Right renal pelvis (tissue), 4 donors: ENCODE results near the gene WDFY3. TPM values are rescaled to one million over a fixed set of nuclear protein-coding genes. Genes with fewer than 3 reads are reported as not detected.

ENCODE experiments used
- DNase-seq, 4 donors: peaks; one replicate each; pipeline ENCODE4 v3.0.0-alpha.2; 2013; ENCODE audit warnings: low read depth in 4 of 4, low spot score in 3 of 4, missing footprints in 1 of 4
- polyA plus RNA-seq, 4 donors: library from polyadenylated mRNA; unstranded; fragments of 120-200 nt; gene quantifications; one replicate each; pipeline ENCODE4 v1.2.1, GENCODE V29; 2013; ENCODE audit not compliant: insufficient read length in 4 of 4

The WDFY3 gene
- polyA plus RNA-seq, 4 donors = 46.3 to 53.4 (median 48.4) TPM

- DNase-seq = no peak
These were observed 163.4 kb downstream of the WDFY3 start for GRCh38 chr4:84803116-84803515.

DNA sequence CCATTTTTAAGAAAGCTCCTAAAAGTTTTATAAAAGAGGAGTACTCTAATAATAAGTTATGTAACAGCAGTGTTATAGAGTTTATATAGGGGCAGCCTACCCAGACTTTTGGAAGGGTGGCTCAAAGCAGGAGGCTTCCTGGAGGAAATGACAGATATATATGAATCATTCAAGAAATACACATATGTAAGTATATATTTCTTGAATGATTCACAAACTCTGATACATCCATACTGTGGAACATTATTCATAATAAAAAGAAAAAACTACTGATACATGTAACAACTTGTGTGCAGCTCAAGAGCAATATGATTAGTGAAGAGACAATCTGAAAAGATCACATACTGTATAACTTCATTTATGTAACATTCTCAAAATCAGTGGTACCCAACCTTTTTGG lies 166.2 kb downstream of the WDFY3 start:
- DNase-seq = no peak

DNA sequence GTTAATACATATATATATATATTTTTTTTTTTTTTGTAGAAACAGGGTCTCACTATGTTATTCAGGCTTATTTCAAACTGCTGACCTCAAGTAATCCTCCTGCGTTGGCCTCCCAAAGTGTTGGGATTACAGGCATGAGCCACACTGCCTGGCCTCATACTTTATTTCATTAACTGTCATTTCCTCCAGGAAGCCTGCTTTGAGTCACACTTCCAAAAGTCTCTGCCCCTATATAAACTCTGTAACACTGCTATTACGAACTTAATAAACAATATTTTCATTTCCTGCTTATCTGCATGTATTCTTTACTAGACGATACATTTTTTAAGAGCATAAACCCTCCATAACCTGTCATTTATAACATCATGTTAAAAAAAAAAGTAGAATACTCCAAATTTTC lies 167.2 kb downstream of the WDFY3 start:
- DNase-seq = no peak

- no peak for DNase-seq
These were observed 170.1 kb downstream of the WDFY3 start for GRCh38 chr4:84796394-84796793.

GRCh38 chr4:84792366-84793301 lies 173.9 kb downstream of the WDFY3 start:
- no peak for DNase-seq

DNA sequence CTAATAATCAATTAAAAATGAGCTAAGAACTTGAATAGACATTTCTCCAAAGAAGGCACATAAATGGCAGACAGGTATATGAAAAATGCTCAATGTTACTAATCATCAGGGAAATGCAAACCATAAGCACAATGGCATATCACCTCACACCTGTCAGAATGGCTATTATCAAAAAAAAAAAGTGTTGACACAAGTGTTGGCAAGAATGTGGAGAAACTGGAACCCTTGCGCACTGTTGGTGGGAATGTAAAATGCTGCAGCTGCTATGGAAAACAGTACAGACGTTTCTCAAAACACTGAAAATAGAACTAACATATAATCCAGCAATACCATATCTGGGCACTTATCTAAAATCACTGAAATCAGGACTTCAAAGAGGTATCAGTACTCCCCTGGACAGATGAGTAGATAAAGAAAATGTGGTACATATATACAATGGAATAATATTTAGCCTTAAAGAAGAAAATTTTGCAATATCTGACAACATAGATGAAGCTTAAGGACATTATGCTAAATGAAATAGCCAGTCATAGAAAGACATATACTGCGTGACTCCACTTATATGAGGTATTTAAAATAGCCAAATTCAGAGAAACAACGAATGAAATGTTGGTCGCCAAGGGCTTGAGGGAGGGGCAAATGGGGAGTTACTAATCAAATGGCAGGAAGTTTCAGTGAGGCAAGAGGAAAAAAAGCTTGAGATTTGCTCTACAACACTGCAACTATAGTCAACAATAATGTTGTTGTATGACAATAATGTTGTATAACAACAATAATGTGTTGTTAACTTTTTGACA lies 175.5 kb downstream of the WDFY3 start:
- DNase-seq = no peak

GRCh38 chr4:84786478-84786877 lies 180.0 kb downstream of the WDFY3 start:
- DNase-seq = no peak

- DNase-seq = no peak
These were observed 184.0 kb downstream of the WDFY3 start for GRCh38 chr4:84782517-84782916.

DNA sequence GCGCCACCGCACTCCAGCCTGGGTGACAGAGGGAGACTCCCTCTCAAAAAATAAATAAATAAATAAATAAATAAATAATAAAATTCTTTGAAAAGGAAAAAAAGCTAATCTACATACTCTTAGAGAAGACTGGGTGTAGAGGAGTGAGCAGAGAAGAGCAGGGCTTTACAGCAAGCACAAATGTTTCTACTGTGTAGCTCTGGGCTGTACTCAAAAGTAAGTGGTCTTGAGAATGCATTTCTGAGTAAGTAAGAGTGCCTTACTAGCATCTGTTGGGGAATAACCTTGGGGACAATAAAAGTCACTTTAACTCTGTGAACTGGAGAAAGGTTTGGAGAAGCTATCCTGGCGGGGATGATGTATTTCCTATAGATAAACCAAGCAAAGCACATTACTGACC lies 185.8 kb downstream of the WDFY3 start:
- DNase-seq = no peak

GRCh38 chr4:84778041-84778440 lies 188.4 kb downstream of the WDFY3 start:
- DNase-seq = no peak

GRCh38 chr4:84767168-84767567 lies 199.3 kb downstream of the WDFY3 start:
- DNase-seq = no peak

- no peak for DNase-seq
These were observed 213.0 kb downstream of the WDFY3 start for GRCh38 chr4:84753321-84753972.

- DNase-seq = no peak
These were observed 214.8 kb downstream of the WDFY3 start for GRCh38 chr4:84751707-84752106.

DNA sequence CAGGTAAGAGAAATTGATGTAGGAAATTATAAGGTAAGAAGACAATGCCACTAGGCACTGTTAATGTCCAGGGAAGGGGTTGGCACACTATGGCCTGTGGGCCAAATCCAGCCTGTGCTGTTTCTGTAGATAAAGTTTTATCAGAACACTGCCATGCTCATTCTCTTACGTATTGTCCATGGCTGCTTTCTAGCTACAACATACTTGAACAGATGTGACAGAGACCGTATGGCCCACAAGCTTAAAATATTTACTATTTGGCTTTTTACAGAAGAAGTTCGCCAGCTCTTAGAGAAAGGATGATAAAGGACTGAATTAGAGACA lies 215.6 kb downstream of the WDFY3 start:
- no peak for DNase-seq

GRCh38 chr4:84750260-84750959 lies 216.1 kb downstream of the WDFY3 start:
- DNase-seq = peak in 2 of 4 donors; percentile 25 to 27

- DNase-seq = peak in 3 of 4 donors; percentile 20 to 55 (median 36)
These were observed 226.4 kb downstream of the WDFY3 start for GRCh38 chr4:84740057-84740456.

DNA sequence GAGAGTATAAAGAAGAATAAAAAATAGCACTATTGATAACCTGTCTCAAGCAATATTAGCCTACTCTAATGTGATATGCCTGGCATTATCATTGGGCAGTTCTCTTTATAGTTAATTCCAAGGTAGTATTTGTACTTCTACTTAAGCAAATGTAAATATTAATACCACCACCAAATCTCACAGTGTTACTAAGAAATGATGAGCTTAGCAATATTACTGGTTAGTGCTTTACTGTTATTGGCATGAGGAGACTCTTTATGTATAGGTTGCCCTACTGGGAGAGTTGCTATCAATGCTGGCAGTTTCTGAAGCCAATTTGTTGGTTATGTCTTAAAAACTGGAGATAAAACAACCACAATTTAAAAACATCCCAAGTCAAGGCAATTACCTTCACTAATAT lies 227.9 kb downstream of the WDFY3 start:
- DNase-seq = no peak

GRCh38 chr4:84737656-84738055 lies 228.8 kb downstream of the WDFY3 start:
- DNase-seq = no peak

DNA sequence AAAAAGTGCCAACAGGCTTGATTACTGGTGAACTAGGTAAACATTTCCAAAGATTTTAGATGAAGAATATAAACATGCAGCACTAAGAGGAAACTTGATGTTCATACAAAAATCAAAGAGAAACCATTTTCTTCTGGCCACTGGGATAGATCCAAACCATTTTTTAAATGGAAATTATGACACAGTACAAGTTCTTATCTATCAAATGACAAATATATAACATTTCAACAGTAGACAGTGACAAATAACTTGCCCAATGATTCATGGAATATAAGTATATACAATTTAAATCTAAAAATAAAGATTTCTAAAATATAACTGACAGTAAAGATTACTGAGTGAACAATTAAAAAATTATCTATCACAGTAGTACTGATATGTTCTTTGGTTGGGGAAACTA lies 232.5 kb downstream of the WDFY3 start:
- DNase-seq = no peak

DNA sequence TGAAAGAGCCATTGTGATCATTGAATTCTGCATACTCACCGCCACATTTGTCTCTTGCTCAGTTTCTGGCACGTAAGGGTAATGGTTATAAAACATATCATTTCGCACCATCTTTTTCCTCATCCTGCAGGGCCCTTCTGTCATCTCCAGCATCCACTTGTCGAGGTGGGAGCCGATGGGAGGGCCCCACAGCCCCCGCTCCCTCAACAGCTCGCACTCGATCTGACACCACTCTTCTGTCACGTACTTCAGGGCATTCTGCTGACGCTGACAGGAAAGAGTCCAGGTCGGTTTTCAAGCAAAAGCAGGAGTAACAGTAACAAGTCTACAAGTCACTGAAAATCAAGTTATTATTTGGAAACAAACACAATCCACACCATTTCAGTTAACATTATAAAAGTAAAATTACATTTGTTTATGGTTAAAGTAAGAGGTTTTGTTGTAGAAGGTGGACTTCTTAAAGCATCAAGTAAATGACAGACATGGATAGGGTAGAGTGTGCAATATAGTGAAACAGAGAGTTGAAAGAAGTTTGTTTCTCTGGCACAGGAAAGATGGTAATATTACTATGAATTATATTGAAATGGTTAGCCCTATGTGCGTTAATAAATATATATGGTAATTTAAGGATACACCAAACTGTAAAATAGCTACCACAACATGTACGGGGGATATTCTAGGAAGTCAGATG lies 233.0 kb downstream of the WDFY3 start:
- no peak for DNase-seq
